ENCODE results near the gene CD79A.

DNA sequence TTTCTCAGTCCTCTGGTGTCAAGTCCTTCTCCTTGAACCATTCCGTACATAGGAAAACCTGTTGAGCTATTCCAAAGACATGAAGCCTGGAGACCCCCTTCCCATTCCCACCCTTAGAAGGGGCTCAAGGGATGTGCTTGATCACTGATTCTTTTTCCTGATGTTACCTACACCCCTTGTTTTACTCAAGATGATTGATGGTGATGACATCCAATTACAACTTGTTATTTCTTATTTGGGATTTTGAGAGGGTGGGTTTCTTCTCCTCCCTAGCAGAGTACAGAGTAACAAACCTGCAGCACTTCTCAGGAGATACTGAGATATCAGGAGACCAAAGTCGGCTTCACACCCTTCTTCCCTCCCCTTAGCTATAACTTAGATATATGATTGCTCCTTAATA is 23.7 kb upstream of the CD79A start:
- TF ChIP-seq CTCF (conservative IDR thresholded peaks at IDR 0.05) (no peak), EZH2 (IDR thresholded peaks at IDR 0.05; ENCODE audit: low read depth) (no peak)

All from PC-9 (cell line).